MM.1S (cell line): Measurements from ENCODE around the gene TGOLN2.

ENCODE experiments used
- CTCF ChIP-seq: fragments of 300-600 bp; sonication (generic); IDR thresholded peaks from 2 replicates; pipeline ENCODE4 v1.5.1; 2016; ENCODE audit warnings: antibody characterized with exemption, low read length, mixed read lengths
- EZH2 ChIP-seq: fragments of 300-600 bp; sonication (generic); optimal IDR thresholded peaks from 2 replicates; pipeline ENCODE3; 2017; ENCODE audit warnings: low read depth, mild to moderate bottlenecking, antibody characterized with exemption, low read length, mixed read lengths
- EZH2phosphoT487 ChIP-seq: fragments of 300-600 bp; sonication (generic); IDR thresholded peaks from 2 replicates; pipeline ENCODE4 v1.6.1; 2018; ENCODE audit warnings: antibody characterized with exemption, low read length

- TF ChIP-seq EZH2phosphoT487: no peak
- TF ChIP-seq CTCF: no peak
- no peak for TF ChIP-seq EZH2
These were observed 40.1 kb downstream of the TGOLN2 start for GRCh38 chr2:85287721-85288120.
